Trophoblast cell (in vitro differentiated cells and primary cell): ENCODE data around the gene MYO1D.

Experiments
- DNase-seq, 2 donors: peaks; one replicate each; pipeline ENCODE4 v3.0.0-alpha.2; 2016
- H2AFZ ChIP-seq: 2 replicates; pipeline ENCODE4 v1.6.1; 2013; ENCODE audit warnings: low read length, moderate library complexity, mild to moderate bottlenecking; ENCODE audit not compliant: insufficient read depth, poor library complexity
- H2AK5ac ChIP-seq: 2 replicates; pipeline ENCODE4 v1.6.1; 2013; ENCODE audit warnings: mild to moderate bottlenecking, low read length
- H2BK120ac ChIP-seq: 2 replicates; pipeline ENCODE4 v1.6.1; 2013; ENCODE audit warnings: low read length, mild to moderate bottlenecking, moderate library complexity; ENCODE audit not compliant: insufficient read depth, poor library complexity
- H2BK12ac ChIP-seq: 2 replicates; pipeline ENCODE4 v1.6.1; 2013; ENCODE audit warnings: mild to moderate bottlenecking, low read length, moderate library complexity
- H2BK5ac ChIP-seq: 2 replicates; pipeline ENCODE4 v1.6.1; 2013; ENCODE audit warnings: low read length, low read depth, moderate library complexity, mild to moderate bottlenecking; ENCODE audit not compliant: poor library complexity
- H3K14ac ChIP-seq: 2 replicates; pipeline ENCODE4 v1.6.1; 2013; ENCODE audit warnings: mild to moderate bottlenecking, low read length
- H3K18ac ChIP-seq: 2 replicates; pipeline ENCODE4 v1.6.1; 2013; ENCODE audit warnings: mild to moderate bottlenecking, low read length
- H3K23ac ChIP-seq: 2 replicates; pipeline ENCODE4 v1.6.1; 2013; ENCODE audit warnings: low read length
- H3K27ac ChIP-seq: 2 replicates; pipeline ENCODE4 v1.5.1; 2013; ENCODE audit warnings: low read depth, mild to moderate bottlenecking, inconsistent platforms, low read length, moderate library complexity
- H3K27me3 ChIP-seq: 2 replicates; pipeline ENCODE4 v1.6.1; 2013; ENCODE audit warnings: inconsistent platforms, mild to moderate bottlenecking, low read length, moderate library complexity; ENCODE audit not compliant: insufficient read depth
- H3K36me3 ChIP-seq, 2 experiments: 1 replicate in 1 of 2; 2 replicates in 1 of 2; pipeline ENCODE4 v1.6.1; 2013; ENCODE audit warnings: low read length in 2 of 2, mild to moderate bottlenecking in 2 of 2, moderate library complexity in 1 of 2; ENCODE audit not compliant: insufficient read depth in 2 of 2, control insufficient read depth in 1 of 2
- H3K4ac ChIP-seq: 2 replicates; pipeline ENCODE4 v1.6.1; 2013; ENCODE audit warnings: low read depth, mild to moderate bottlenecking, low read length, moderate library complexity
- H3K4me1 ChIP-seq, 2 experiments: 1 replicate in 1 of 2; 2 replicates in 1 of 2; pipeline ENCODE4 v1.6.1; 2013; ENCODE audit warnings: low read length in 2 of 2, mild to moderate bottlenecking in 2 of 2, moderate library complexity in 1 of 2; ENCODE audit not compliant: insufficient read depth in 2 of 2, control insufficient read depth in 1 of 2
- H3K4me2 ChIP-seq: 2 replicates; pipeline ENCODE4 v1.6.1; 2013; ENCODE audit warnings: inconsistent platforms, mild to moderate bottlenecking, low read length, moderate library complexity
- H3K4me3 ChIP-seq: 2 replicates; pipeline ENCODE4 v1.5.1; 2013; ENCODE audit warnings: mild to moderate bottlenecking, low read depth, low read length, inconsistent platforms
- H3K79me1 ChIP-seq: one replicate; pipeline ENCODE4 v1.6.1; 2013; ENCODE audit warnings: low read length
- H3K79me2 ChIP-seq: 2 replicates; pipeline ENCODE4 v1.6.1; 2013; ENCODE audit warnings: low read length, mild to moderate bottlenecking; ENCODE audit not compliant: control insufficient read depth, insufficient read depth, poor library complexity
- H3K9ac ChIP-seq: 2 replicates; pipeline ENCODE4 v1.6.1; 2013; ENCODE audit warnings: mild to moderate bottlenecking, low read length
- H3K9me3 ChIP-seq: 2 replicates; pipeline ENCODE4 v1.6.1; 2013; ENCODE audit warnings: low read depth, mild to moderate bottlenecking, control low read depth, inconsistent platforms, low read length; ENCODE audit not compliant: insufficient read depth
- H4K12ac ChIP-seq: 2 replicates; pipeline ENCODE4 v1.6.1; 2013; ENCODE audit warnings: low read depth, mild to moderate bottlenecking, low read length, moderate library complexity
- H4K8ac ChIP-seq: 2 replicates; pipeline ENCODE4 v1.6.1; 2013; ENCODE audit warnings: low read depth, mild to moderate bottlenecking, low read length, moderate library complexity
- H4K91ac ChIP-seq: one replicate; pipeline ENCODE4 v1.6.1; 2013; ENCODE audit warnings: low read depth, mild to moderate bottlenecking, low read length, moderate library complexity
- WGBS: extraction: QIAGEN DNeasy Blood & Tissue Kit; methylation state at CpG from one replicate; pipeline ENCODE4 v1.1.7; 2013; ENCODE audit warnings: missing lambda C conversion rate; ENCODE audit not compliant: insufficient read length, insufficient coverage; ENCODE audit errors: extremely low coverage; 5-methylcytosine and 5-hydroxymethylcytosine counted together

MYO1D gene

DNA sequence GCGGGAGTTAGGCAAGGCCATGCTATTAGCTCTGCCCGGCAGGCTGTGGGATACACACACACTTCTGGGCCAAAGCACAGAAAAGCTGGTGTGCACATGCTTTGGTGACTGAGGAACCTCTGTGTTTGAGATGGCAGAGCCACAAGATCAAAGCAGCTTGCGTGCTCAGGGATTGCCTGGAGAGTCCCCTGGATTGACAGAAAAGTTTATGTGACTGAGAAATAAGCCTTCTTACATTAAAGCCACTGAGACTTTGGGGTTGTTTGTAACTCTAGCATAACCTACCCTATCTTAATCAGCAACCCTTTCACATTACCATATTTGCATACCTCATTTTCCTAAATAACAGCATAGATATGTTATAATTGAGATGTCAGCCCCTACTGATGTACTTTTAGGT, 69.3 kb downstream of the MYO1D start:
- no peak overlapping the region for H2BK5ac ChIP-seq
- peak overlapping the region; percentile 91 for H2BK12ac ChIP-seq
- H3K36me3 ChIP-seq: no peaks in the 10 kb centered on the region
- H3K4ac ChIP-seq: no peak overlapping the region
- no peaks in the 10 kb centered on the region for H3K79me2 ChIP-seq
- no peak overlapping the region for H3K4me2 ChIP-seq
- no peaks in the 10 kb centered on the region for H3K79me1 ChIP-seq
- no peak overlapping the region for H4K91ac ChIP-seq
- H3K14ac ChIP-seq: no peak overlapping the region
- no peaks in the 10 kb centered on the region for H3K9me3 ChIP-seq
- no peak overlapping the region for H2AFZ ChIP-seq
- no peak overlapping the region for H3K18ac ChIP-seq
- no peak overlapping the region for H4K12ac ChIP-seq
- peak overlapping the region; percentile 79 for H2AK5ac ChIP-seq
- H3K27me3 ChIP-seq: no peaks in the 10 kb centered on the region
- WGBS: no CpG with 5 or more reads among the region's 3 CpGs
- no peak overlapping the region for H4K8ac ChIP-seq
- no peak overlapping the region for H3K9ac ChIP-seq
- peaks cover 2 to 3% of the 10 kb centered on the region in 2 experiments for H3K4me1 ChIP-seq
- no peak overlapping the region for H3K23ac ChIP-seq
- H3K27ac ChIP-seq: no peak overlapping the region
- no peak for DNase-seq
- H3K4me3 ChIP-seq: no peak overlapping the region
- H2BK120ac ChIP-seq: no peak overlapping the region

DNA sequence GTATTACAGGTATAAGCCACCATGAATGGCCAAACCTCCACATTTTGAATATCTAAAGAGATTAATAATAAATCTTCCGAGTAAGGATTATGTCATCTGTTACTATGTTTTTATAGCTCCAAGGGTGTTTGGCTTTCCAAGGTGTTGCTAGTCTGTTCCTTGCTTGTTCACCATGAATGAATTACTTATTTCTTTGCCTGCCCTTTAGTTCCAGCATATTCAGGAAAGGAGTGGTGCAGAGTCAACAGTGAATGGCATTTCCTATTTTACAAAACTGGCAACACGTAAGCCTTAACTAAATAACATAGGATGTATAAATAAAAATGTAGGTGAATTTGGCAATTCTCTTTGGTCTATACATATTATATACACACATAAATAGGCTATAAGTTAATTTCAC, 70.3 kb downstream of the MYO1D start:
- no peak overlapping the region for H4K12ac ChIP-seq
- H3K4ac ChIP-seq: no peak overlapping the region
- no peak for DNase-seq
- no peak overlapping the region for H3K23ac ChIP-seq
- H3K4me1 ChIP-seq: peaks cover 0 to 2% of the 10 kb centered on the region in 2 experiments
- no peak overlapping the region for H4K91ac ChIP-seq
- no peak overlapping the region for H2AFZ ChIP-seq
- no peaks in the 10 kb centered on the region for H3K79me2 ChIP-seq
- H3K9ac ChIP-seq: no peak overlapping the region
- no peak overlapping the region for H2AK5ac ChIP-seq
- H2BK12ac ChIP-seq: no peak overlapping the region
- no peak overlapping the region for H3K14ac ChIP-seq
- H3K36me3 ChIP-seq: no peaks in the 10 kb centered on the region
- H3K27ac ChIP-seq: no peak overlapping the region
- H3K18ac ChIP-seq: no peak overlapping the region
- no peak overlapping the region for H2BK120ac ChIP-seq
- H4K8ac ChIP-seq: no peak overlapping the region
- H3K4me3 ChIP-seq: no peak overlapping the region
- H3K79me1 ChIP-seq: no peaks in the 10 kb centered on the region
- H3K27me3 ChIP-seq: no peaks in the 10 kb centered on the region
- no peak overlapping the region for H3K4me2 ChIP-seq
- H2BK5ac ChIP-seq: no peak overlapping the region
- H3K9me3 ChIP-seq: no peaks in the 10 kb centered on the region
- WGBS: no CpG with 5 or more reads among the region's 2 CpGs

DNA sequence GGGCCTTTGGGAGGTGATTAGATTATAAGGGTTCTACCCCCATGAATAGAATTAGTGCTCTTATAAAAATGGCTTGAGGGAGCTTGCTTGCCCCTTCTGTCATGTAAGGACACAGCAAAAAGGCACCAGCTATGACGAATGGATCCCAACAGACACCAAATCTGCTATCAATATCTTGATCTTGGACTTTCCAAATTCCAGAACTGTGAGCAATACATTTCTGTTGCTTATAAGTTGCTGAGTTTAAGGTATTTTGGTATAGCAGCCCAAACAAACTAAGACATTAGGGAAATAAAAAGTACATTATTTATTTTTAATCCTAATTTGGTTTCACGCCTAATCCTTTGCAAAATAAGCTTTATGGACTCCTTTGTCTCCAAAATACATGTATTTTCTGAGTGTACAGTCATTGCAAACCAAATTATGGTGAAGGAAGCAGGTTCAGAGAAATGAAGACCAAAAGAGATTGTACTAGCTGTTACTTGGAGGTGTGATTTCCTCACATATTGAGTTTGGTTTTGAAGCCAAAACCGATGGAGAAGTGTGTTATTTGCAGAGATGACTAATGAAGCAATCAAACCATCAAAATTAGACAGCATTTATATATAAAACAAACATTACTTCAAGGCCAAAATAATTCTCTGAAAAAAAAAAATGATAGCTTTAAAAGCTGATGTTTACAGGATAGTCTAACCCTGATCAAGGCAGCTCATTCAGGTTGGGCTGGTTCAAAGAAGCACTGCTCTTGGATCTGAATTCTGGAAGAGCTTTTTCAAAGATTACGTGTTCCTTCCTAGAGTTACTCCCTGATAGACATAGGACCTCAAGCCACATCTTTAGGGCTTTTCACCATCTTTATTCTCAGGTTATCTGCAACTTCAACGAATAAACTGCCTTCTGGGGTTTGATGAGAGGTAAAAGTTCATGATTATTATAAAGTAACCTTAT, 71.6 kb downstream of the MYO1D start:
- H3K79me1 ChIP-seq: no peaks in the 10 kb centered on the region
- peak; percentile 50 to 94 for DNase-seq
- H4K91ac ChIP-seq: no peak overlapping the region
- H3K9me3 ChIP-seq: no peaks in the 10 kb centered on the region
- H2BK120ac ChIP-seq: no peak overlapping the region
- H2BK12ac ChIP-seq: no peak overlapping the region
- no peak overlapping the region for H2BK5ac ChIP-seq
- no peak overlapping the region for H3K18ac ChIP-seq
- WGBS: no CpG with 5 or more reads among the region's 5 CpGs
- no peak overlapping the region for H3K4me3 ChIP-seq
- H3K9ac ChIP-seq: no peak overlapping the region
- no peak overlapping the region for H3K27ac ChIP-seq
- H3K4ac ChIP-seq: no peak overlapping the region
- H4K8ac ChIP-seq: no peak overlapping the region
- H3K14ac ChIP-seq: no peak overlapping the region
- H3K4me2 ChIP-seq: no peak overlapping the region
- no peak overlapping the region for H4K12ac ChIP-seq
- H3K36me3 ChIP-seq: no peaks in the 10 kb centered on the region
- no peak overlapping the region for H3K23ac ChIP-seq
- no peaks in the 10 kb centered on the region for H3K79me2 ChIP-seq
- H2AK5ac ChIP-seq: no peak overlapping the region
- peaks cover 0 to 2% of the 10 kb centered on the region in 2 experiments for H3K4me1 ChIP-seq
- H3K27me3 ChIP-seq: no peaks in the 10 kb centered on the region
- H2AFZ ChIP-seq: no peak overlapping the region

DNA sequence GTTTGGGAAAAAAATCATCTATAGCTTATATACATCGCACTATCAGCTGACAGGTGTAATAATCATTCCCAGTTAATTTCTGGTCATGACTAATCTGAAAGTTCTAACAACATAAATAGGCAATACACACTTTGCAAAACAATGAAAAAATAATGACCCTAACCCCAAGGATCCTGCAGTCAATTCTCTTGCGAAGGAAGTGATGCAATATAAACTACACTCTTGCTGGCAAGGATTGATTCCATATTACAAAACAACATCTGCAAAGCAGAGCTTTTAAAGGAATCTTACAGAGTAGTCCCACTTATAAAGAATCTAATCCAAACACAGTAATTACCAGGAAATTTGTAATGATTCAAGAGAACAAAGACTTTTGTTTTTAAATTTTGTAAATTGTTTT, 73.4 kb downstream of the MYO1D start:
- Histone ChIP-seq H3K36me3 (no peaks in the 10 kb centered on the region), H3K14ac (no peak overlapping the region), H3K79me1 (no peaks in the 10 kb centered on the region), H2BK5ac (no peak overlapping the region), H3K27me3 (no peaks in the 10 kb centered on the region), H3K79me2 (no peaks in the 10 kb centered on the region), H3K23ac (no peak overlapping the region), H3K9ac (no peak overlapping the region), H4K91ac (no peak overlapping the region), H2BK120ac (no peak overlapping the region), H2BK12ac (no peak overlapping the region), H3K4ac (no peak overlapping the region), H3K9me3 (no peaks in the 10 kb centered on the region), H3K4me3 (no peak overlapping the region), H2AFZ (no peak overlapping the region), H3K27ac (no peak overlapping the region), H3K4me2 (no peak overlapping the region), H3K18ac (no peak overlapping the region), H2AK5ac (no peak overlapping the region), H4K8ac (no peak overlapping the region), H3K4me1 (peaks cover 0 to 2% of the 10 kb centered on the region in 2 experiments), H4K12ac (no peak overlapping the region)
- no CpG with 5 or more reads among the region's 2 CpGs for WGBS
- DNase-seq: no peak
